ENCODE measurements around the gene ATF1.
A peak's percentile ranks its signal among the peaks of the same experiment; 100 is the strongest.

ATF1 gene

DNA sequence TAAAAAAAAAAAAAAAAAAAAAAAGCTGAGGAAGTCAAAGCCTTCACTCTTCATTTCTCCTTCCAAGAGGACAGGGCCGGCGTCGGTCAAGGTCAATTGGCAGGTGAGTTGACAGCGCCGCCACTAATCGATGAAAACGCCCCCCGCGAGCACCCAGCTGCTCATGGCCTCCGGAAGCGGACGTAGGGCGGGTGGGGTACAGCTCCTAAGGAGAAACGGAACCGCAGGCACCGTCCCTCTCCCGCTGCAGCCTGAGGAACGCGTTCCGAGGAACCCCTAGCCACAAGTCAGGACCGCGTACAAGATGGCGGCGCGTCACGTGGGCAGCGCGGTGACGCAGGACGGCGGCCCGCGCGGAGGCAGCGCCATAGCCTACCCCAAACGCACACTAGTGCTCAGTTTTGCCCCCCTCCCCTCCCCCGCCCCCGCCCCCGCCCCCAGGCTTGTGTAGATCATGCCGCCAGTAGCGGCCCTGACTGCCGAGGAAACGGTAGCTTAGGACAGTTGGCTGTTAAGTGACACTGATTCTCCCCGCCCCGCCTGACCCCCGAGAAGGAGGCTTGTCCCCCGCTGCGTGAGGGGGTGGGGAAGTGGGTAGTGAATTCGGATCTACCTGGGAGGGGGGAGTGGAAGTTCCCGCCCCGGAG is at the start of gene ATF1:
TSS of gene ATF1 (plus strand) at position 463 of the 647 bp plus-strand sequence. CDS start 16,045 bp downstream, outside the sequence.
- DNase-seq (ENCODE audit: low spot score) = peak; percentile 88

DNA sequence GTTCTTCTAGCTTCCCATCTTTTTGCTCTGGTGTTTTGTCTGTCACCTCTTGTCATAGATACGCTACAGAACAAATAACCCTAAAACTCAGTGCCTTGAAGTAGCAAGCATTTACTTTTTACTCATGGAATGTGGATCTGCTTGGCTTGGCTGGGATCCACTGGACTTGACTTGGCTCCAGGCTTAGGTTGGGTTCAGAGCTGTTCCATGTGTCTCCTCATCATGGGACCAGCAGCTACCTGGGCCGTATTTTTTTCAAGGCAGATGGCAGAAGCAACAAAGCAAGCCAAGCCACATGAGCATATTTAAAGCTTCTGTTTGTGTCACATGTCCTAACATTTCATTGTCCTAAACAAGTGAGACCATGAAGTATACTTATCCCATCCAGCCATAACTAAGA is 48.7 kb upstream of the ATF1 start:
- no peak for DNase-seq (ENCODE audit: low spot score)

DNA sequence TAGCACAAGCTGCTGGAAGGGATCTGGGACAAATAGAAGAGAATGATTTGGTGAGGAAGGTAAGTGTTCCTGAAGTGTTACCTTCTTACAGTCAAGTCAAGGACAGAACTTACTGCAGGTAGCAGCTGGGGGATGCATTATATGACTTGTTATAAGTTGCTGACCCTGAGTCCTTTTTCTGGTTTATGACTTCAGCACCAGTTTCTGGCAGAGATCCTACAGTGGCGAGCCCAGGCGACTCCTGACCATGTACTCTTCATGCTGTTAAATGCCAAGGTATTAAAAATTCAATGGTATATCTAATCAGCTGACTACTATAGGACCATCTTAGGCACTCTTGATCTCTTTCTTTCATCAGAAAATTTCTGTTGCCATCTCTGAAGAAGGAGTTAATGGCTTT is 45.1 kb upstream of the ATF1 start:
- no peak for DNase-seq (ENCODE audit: low spot score)

GRCh38 chr12:50720085-50720484 is 43.8 kb upstream of the ATF1 start:
- no peak for DNase-seq (ENCODE audit: low spot score)

DNA sequence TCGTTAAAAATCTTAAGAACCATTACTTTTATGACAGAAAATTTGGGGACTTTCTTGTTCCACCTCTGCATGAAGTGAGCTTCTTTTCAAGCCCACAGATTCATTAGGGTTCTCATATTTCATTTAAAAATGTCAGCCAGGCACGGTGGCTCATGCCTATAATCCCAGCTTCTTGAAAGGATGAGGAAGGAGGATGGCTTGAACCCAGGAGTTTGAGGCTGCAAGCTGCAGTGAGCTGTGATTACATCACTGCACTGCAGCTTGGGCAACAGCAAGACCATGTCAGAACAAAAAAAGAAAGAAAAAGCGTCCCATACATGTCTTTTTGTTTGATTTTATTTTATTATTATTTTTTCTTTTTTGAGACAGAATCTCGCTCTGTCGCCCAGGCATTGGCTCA is 43.4 kb upstream of the ATF1 start:
- no peak for DNase-seq (ENCODE audit: low spot score)

DNA sequence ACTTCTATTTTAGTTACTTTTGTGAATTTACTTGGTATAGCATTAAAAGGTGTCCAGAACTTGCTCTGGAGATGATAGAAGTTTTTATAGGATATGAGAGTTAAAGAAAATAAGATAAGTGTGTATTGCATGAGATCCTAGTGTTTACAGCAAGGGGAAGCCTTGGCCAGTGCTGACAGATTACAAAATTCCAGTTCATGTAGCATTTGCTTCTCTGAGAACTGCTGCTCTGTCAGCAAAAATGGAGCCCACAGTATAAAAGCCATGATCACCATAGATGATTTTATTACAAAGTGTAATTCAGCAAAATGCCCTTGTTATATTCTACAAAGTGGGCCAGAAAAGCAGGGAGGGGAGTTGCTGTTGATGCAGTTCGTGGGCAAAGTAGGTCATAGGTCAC is 40.0 kb upstream of the ATF1 start:
- no peak for DNase-seq (ENCODE audit: low spot score)

DNA sequence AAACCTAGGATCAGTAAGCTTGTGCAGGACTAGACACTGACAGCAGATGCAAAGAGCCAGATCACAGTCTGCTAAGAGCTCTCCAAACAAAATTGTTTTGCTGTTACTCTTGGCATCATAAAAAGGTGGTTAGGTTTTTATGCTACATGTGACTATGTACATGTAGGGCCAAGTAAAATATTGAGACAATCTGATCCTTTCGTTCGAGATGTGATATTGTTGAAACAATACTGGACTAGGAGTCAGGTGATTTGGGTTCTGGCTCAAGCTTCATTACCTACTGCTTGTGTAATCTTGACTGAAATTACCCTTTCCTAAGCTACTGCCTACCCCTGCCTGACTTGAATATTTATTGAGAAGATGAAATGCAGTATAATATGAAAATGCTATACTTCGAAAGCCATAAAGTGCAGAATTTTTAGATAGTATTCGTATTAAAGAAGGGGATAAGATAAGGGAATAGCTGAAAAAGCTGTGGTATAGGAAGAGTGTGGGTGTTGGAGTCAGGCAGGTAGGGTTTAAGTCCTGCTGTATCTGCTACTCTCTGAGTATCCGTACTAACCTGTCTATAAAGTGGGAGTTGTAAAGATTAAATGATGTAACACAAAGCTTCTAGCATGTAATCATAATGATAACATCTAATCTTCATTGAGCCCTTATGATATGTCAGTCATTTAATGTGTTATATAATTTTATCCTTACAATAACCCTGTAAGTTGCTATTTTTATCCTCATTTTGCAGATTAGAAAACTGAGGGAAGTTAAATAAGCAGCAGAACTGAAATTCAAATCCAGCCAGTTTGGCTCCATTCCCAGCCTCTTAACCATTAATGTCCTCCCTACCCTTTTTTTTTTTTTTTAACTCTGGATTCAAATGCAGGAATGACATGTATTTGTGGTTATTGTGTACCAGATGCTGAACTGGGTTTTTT is 38.6 kb upstream of the ATF1 start:
- no peak for DNase-seq (ENCODE audit: low spot score)

GRCh38 chr12:50727466-50727865 is 36.4 kb upstream of the ATF1 start:
- no peak for DNase-seq (ENCODE audit: low spot score)

- no peak for DNase-seq (ENCODE audit: low spot score)
Observed at GRCh38 chr12:50728417-50728816, 35.5 kb upstream of the ATF1 start.

DNA sequence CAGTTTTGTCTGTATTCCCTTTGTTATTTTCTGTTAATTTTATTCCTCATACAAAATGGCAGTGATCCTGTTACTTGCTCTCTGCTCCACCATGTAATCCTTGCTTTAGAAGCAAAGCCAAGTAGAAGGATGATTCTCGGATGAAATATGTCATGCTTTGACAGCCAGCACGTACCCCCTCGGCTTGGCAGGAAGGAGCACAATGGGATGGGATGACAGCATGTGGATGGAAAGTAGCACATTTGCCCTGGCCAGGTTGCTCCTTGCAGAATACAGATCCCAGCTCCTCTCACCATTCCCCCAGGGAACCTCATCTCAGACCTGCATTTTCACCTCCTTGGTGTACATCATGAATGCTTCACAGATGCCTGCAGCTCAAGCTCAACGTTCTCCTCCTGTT is 35.1 kb upstream of the ATF1 start:
- DNase-seq (ENCODE audit: low spot score) = no peak

- no peak for DNase-seq (ENCODE audit: low spot score)
Observed at GRCh38 chr12:50732591-50732990, 31.3 kb upstream of the ATF1 start.

DNA sequence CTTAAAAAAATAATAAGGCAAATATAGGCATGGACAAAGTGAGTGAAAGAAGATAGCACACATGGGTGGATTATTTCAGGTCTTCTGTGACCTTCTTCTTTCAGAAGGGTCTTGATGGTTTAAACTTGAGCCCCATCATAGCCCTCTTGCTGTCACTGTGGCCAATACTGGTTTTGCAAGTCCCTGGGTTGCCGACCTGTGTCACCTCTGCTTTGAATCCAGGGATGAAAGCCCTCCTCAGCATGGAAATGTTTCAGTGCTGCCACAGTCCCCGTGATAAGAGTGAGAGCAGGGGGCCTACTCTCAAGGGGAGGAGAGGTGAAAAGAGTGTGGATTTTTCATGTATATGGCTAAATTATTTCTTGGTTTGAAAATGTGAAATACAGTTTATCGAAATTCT is 30.2 kb upstream of the ATF1 start:
- no peak for DNase-seq (ENCODE audit: low spot score)

DNA sequence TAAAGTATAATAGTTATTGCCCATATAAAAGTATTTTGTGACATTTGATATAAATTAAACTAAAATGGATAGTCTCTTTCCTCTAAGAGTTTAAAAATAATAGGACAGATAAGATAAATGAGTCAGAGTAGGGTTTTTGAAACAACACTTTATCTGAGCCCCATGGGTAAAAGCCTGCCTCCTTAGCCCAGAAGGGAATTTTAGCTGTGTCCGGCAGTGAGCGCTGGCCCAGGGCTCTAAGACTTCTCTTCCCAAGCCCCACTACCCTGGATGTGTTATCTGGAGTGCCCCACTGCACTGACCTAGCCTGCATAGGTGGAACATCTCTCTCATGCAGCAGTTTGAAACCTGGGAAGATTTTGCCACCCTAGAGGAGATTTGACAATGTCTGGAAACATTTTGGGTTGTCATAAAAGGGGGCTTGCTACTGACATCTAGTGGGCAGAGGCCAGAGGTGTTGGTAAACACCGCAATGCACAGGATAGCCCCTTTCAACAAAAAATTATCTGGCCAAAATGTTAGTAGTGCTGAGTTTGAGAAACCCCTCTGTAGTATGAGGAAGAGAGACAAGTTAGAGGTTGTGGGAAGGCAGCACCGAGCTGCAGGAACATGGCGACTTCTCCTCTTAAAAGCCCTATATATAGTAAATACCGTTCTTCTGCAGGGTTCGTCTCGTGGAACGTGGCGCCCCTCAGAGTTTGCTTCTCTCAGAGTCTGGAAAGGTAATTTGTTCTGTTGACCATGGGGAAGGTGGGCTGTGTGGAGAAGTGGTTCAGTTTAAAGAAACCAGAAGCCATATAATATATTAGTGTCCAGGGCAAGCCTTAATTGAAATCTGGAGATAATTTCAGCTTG is 29.3 kb upstream of the ATF1 start:
- DNase-seq (ENCODE audit: low spot score) = peak; percentile 9

GRCh38 chr12:50739611-50740010 is 24.3 kb upstream of the ATF1 start:
- DNase-seq (ENCODE audit: low spot score) = no peak

GRCh38 chr12:50740307-50740706 is 23.6 kb upstream of the ATF1 start:
- no peak for DNase-seq (ENCODE audit: low spot score)

GRCh38 chr12:50742776-50743175 is 21.1 kb upstream of the ATF1 start:
- DNase-seq (ENCODE audit: low spot score) = no peak

DNA sequence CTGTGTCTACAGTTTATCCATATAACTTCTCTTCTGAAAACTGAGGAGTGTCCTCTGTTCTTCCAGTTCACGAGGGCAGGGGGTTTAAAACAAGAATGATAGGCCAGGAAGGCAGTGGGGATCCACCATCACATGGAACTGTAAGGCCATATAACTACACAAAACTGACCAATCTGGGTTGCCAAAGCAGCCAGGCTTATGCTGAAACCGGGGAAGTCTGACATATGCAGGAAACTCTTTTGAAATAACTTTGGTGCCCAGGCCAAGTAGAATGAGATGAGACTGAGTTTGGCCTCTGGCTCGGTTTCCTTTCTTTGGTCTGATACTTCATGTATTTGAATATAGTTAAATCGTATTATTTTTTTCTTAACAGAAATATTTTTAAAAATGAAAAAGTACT is 18.0 kb upstream of the ATF1 start:
- DNase-seq (ENCODE audit: low spot score) = no peak

GRCh38 chr12:50746431-50746830 is 17.5 kb upstream of the ATF1 start:
- no peak for DNase-seq (ENCODE audit: low spot score)

DNA sequence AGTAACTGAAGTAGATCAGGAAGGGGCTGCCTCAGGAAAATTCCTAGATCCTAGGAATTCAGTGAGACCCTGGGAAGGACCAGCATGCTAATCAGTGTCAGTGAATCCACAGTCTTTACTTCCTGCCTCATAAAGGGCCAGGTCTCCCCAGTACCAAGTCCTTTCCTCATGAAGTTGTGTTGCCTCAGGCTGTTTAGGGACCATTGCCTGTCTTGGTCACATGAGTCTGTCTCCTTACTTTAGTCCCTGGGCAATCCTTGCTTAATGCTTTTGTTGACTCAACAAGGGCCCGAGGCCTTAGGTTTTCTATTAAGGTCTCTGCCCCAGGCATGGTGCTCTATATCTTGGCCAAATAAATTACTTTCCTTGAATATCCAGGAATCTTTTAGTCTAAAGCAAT is 16.1 kb upstream of the ATF1 start:
- no peak for DNase-seq (ENCODE audit: low spot score)

DNA sequence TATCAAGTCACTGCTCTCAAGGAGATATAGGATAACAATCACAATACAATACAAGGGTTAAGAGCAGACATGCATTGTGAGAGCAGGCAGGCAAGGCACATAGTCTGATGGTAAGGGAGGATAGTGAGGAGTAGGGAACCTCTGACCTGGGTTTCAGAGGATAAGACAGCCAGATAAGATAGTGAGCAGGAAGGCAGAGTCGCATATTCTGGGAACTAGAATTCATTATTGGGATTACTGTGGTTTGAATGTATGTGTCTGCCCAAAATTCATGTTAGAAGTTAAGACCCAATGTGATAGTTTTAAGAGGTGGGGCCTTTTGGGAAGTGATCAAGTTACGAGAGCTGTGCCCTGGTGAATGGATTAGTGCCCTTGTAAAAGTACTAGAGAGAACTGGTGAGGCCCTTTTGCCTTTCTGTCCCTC is 14.4 kb upstream of the ATF1 start:
- DNase-seq (ENCODE audit: low spot score) = no peak

- DNase-seq (ENCODE audit: low spot score) = no peak
Observed at GRCh38 chr12:50750366-50750765, 13.5 kb upstream of the ATF1 start.

- DNase-seq (ENCODE audit: low spot score) = no peak
Observed at GRCh38 chr12:50751948-50752721, 11.8 kb upstream of the ATF1 start.
